GM11168 (cell line): ENCODE data around the gene CLN5.
"Not testable (repeated sequence)": the region's sequence is repeated elsewhere in the genome, so short reads cannot be mapped to it uniquely, and the experiment has no call there.

Source experiments
- in situ Hi-C: fragments of 300-500 bp; cut with MboI; formaldehyde crosslinking; loops from one replicate; pipeline ENCODE4 v1.12.0; 2022; ENCODE audit warnings: low sequenced_read_pairs; ENCODE audit not compliant: unreplicated experiment

Gene CLN5

DNA sequence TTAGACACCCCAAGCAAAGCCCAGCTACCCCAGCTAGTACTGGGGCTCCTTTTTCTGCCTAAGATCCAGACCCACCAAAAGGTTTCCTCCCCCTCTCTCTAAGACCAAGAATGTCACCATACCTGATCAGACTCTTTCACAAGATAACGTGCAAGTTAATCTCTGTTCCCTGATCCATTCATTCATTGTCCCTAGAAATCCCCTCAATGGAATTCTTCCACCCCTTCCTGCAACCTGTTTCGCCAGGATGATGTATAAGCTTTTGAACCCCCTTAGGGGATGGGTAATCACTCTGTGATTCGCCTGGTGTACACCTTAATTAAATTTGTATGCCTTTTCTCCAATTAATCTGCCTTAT, 17.3 kb upstream of the CLN5 start:
- in situ Hi-C loops, result no loop called here

DNA sequence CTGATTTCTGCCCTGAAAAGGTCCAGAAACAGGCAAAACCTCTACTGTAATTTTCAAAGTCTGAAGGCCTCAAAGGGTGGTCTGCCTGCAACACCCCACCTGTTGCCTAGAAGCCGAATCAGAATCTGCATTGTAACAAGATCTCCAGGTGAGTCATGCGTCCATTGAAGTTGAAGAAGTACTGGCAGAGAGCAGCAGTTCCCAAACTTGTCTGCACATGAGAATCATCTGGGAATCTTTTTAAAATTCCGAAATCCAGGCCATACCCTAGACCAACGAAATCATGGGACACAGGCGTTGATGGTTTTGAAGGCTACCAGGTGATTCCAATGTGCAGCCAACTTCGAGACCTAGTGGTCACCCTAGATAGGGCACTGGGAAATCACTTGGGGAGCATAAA, 16.0 kb upstream of the CLN5 start:
- in situ Hi-C loops, result no loop called here

GRCh38 chr13:76976490-76976889, 15.4 kb upstream of the CLN5 start:
- in situ Hi-C loops, result no loop called here

DNA sequence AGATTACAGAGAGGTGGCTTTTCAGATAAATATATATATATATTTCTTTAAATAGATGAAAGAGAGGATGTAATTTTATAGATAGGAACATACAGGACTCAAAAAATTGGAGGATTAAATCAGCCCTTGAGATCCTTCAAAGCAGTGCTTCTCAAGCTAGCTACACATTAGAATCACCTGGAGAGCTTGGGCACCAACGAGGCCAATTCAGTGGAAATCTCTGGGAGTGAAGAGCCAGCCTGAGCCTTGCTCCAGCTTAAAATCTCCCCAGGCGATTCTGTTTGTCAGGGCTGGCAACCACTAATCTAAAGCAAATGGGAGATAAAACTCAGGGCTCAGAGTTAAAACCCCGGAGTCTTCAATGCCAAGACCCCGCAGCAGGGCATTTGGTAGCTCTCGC, 15.0 kb upstream of the CLN5 start:
- in situ Hi-C loops, result no loop called here

GRCh38 chr13:76980075-76980718, 11.7 kb upstream of the CLN5 start:
- in situ Hi-C loops, result no loop called here

- in situ Hi-C loops, result no loop called here
Observed at GRCh38 chr13:76982061-76982460, 9.8 kb upstream of the CLN5 start.

DNA sequence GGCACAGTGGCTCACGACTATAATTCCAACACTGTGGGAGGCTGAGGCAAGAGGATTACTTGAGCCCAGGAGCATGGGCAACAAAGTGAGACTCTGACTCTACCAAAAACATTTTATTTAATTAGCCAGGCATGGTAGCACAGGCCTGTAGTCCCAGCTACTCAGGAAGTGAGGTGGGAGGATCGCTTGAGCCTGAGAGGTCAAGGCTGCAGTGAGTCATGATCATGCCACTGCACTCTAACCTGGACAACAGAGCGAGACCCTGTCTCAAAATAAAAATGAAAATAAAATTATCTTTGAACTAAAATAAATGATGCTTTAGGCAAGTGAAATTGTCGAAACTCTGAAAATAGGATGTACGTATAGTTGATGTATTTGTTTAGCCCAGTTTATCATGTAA, 8.2 kb upstream of the CLN5 start:
- in situ Hi-C loops, result no loop called here

DNA sequence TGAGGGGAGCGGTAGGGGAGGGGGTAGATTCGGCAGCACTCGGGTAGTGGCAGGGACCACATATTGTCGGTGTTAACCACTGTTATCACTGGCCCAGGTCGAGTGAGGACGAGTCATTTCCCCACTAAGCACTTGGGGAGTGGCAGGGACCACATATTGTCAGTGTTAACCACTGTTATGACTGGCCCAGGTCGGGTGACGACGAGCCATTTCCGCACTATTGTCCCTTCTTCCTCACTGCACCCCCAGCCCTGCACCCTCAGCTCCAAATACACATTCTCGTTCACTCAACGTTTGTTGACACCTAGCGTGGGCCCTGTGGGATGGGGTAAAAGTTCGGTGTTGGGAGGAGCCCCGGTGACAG, 467 bp upstream of the CLN5 start:
- in situ Hi-C loops, result no loop called here

DNA sequence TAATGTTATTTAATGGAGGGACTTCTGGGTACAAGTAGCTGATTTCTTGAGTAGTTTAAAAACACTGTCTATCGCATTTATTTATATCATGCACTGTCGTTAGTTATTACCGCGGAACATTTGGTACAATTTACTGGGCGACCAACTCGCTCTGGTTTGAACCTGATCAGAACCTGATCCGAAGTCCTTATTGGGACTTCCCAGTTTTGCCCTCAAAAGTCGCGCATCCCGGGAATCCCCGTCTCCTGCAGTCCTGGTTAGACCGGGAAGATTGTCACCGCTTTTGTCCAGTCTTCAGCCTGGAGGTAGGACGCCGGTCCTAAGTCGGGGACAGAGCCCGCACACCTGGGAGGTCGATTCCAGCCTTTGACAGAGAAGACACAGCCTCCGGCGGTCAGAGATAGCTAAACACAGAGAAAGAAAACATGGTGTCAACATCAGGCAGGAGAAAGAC, 694 bp downstream of the CLN5 start:
- in situ Hi-C loops, result no loop called here

DNA sequence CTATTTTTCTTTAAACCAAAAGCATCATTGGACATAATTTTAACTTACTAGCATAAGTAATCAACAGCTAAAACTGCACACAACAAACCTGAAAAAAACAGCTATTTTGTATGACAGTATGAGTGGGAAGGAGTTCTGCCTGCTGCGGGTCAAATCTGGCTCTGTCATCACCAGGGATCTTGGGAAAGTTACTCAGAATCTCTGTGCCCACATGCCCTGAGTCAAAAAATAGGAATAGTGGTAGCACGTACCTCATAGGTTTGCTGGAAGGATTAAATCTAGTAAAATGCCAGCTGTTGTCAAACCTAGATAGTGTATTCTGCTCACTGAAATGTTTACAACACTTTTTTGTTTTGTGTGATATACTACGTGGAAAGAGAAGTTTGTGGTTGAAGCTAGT, 1.1 kb downstream of the CLN5 start:
- in situ Hi-C loops, result no loop called here

DNA sequence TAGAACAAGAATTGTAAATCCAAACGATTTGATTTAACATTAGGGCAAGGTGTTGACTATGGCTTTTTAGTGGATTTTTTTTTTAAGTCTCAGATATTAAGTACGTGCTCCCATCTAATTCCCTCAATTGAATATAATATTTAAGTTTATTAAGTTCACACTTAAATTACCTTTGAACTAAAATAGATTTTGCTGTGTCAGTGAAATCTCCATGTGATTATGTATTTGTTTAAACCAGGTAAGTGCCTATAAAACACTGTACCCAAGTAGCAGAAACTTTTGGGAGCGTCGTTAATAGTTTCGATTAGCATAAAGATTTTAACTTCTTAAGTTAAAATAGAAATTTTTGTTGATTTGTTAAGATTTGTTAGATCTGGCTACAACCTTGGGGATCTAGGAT, 1.6 kb downstream of the CLN5 start:
- in situ Hi-C loops, result no loop called here

DNA sequence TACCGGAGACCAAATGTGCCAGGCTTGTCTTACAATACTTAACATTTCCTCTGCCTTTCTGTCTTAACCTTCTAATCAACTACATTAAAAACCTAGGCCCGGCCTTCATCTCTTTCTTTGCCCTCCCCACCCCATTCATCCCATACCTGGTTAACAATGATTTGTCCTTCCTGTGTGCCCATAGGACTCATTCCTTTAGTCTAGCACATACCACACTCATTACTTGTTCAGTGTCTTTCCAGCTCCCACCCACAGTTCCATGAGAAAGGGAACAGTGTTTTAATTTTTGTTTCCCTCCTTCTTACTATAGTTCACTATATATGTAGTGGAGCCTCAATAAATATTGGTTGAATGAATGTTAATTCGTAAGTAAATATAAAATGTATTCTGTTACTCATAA, 2.4 kb downstream of the CLN5 start:
- in situ Hi-C loops, result no loop called here

GRCh38 chr13:77000475-77000874, 8.6 kb downstream of the CLN5 start:
- in situ Hi-C loops, result no loop called here

GRCh38 chr13:77001540-77001939, 9.7 kb downstream of the CLN5 start:
- in situ Hi-C loops, result no loop called here

- in situ Hi-C loops, result no loop called here
Observed at GRCh38 chr13:77001963-77002587, 10.2 kb downstream of the CLN5 start.

- in situ Hi-C loops, result no loop called here
Observed at GRCh38 chr13:77002590-77003190, 10.8 kb downstream of the CLN5 start.

DNA sequence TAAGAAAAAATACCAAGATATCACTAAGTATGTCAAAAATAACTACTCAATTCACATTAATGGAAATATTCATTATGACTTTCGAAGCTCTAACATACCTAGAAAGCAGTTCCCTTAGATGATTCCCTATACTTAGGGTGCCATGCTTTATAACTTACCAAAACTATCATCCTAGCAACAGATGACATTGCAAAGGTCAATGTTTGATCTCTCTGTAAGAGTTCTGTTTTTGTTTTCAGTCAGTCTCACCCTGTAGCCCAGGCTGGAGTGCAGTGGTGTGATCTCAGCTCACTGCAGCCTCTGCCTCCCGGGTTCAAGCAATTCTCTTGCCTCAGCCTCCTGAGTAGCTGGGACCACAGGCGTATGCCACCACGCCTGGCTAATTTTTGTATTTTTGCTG, 16.5 kb downstream of the CLN5 start:
- in situ Hi-C loops, result not testable (repeated sequence)

DNA sequence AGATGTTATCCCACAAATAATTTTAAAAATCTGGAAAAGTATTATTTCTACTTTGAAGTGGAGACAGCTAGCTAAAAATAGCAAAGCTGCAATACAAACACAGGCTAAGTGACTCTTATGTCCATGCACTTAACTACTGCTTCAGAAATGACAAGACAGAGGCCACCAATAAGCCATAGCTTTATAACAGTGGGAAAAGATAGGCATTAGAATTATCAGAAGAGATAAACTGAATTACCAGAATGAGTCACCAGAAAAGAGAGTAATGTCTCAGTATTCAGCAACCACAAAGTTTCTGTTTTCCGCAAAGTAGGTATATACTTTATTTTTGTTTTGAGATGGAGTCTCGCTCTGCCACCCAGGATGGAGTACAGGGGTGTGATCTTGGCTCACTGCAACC, 17.1 kb downstream of the CLN5 start:
- in situ Hi-C loops, result no loop called here

DNA sequence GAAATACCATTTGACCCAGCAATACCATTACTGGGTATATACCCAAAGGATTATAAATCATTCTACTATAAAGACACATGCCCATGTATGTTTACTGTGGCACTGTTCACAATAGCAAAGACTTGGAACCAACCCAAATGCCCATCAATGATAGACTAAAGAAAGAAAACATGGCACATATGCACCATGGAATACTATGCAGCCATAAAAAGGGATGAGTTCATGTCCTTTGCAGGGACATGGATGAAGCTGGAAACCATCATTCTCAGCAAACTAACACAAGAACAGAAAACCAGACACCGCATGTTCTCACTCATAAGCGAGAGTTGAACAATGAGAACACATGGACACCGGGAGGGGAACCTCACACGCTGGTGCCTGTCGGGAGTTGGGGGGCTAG, 17.8 kb downstream of the CLN5 start:
- in situ Hi-C loops, result not testable (repeated sequence)

DNA sequence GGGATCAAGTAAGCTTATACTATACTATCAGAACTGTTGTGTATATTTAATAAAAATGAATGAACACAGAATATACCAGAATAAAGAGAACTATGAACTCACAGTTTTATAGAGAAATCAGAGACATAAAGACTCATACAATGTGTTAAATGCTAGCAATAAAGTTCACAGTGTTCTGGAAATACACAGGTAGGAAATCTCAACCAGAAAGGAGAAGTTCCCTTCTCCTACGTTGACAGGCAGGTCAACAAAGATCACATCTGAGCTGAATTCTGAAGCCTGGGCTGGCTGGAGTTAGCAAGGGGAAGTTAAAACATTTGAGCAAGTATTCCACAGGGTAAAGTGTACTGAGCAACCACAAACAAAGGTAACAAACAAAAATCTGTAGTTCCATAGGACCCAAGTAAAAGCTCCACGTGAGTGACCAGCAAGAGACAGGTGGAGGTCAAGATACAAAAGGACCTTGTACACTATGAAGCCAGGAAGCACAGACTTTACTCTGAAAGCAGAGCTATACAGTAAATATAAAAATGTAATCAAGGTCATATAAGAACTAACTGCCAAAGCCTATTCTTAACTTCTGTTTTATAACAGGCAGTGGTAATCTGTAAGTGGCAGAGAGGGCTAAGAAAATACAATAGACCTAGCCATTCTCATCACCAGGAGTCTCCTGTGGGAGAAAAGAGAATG, 22.1 kb downstream of the CLN5 start:
- in situ Hi-C loops, result no loop called here

- in situ Hi-C loops, result no loop called here
Observed at GRCh38 chr13:77014906-77015685, 23.2 kb downstream of the CLN5 start.
